Measurements from ENCODE around the gene NIPBL.

The NIPBL gene

GRCh38 chr5:37103302-37103701 is 226.7 kb downstream of the NIPBL start:
- no peak for DNase-seq

GRCh38 chr5:37109338-37109737 is 232.8 kb downstream of the NIPBL start:
- no peak for DNase-seq

GRCh38 chr5:37110135-37110534 is 233.6 kb downstream of the NIPBL start:
- DNase-seq, result no peak

- DNase-seq, result no peak
Measured at GRCh38 chr5:37111426-37112382, 235.1 kb downstream of the NIPBL start.

GRCh38 chr5:37112383-37112991 is 235.9 kb downstream of the NIPBL start:
- DNase-seq, result no peak

Measured in activated T-cell treated with anti-CD3 and anti-CD28 coated beads, Interleukin-2, amount 50 U/mL, for 1 hour (primary cell).